HG03045 (cell line): ENCODE measurements around the gene RPL22.

Source experiments
- ATAC-seq: cut with Tn5 transposase; IDR thresholded peaks from one replicate; pipeline ENCODE4 v1.9.1; 2021; ENCODE audit warnings: mild to moderate bottlenecking, moderate library complexity; ENCODE audit not compliant: unreplicated experiment

RPL22 gene

GRCh38 chr1:6175411-6175828, 24.0 kb downstream of the RPL22 start:
- ATAC-seq, result no peak

- no peak for ATAC-seq
These were observed 24.6 kb downstream of the RPL22 start for GRCh38 chr1:6174621-6175410.

GRCh38 chr1:6172549-6172948, 26.8 kb downstream of the RPL22 start:
- ATAC-seq, result no peak

GRCh38 chr1:6171548-6172124, 27.8 kb downstream of the RPL22 start:
- no peak for ATAC-seq

- no peak for ATAC-seq
These were observed 28.6 kb downstream of the RPL22 start for GRCh38 chr1:6170742-6171201.

- no peak for ATAC-seq
These were observed 29.2 kb downstream of the RPL22 start for GRCh38 chr1:6170116-6170741.

- ATAC-seq, result no peak
These were observed 30.3 kb downstream of the RPL22 start for GRCh38 chr1:6168947-6169586.

- no peak for ATAC-seq
These were observed 31.7 kb downstream of the RPL22 start for GRCh38 chr1:6167391-6168303.

- ATAC-seq, result no peak
These were observed 32.6 kb downstream of the RPL22 start for GRCh38 chr1:6166655-6167390.

GRCh38 chr1:6166221-6166620, 33.2 kb downstream of the RPL22 start:
- ATAC-seq, result no peak

- no peak for ATAC-seq
These were observed 33.9 kb downstream of the RPL22 start for GRCh38 chr1:6165441-6165985.

- ATAC-seq, result no peak
These were observed 34.4 kb downstream of the RPL22 start for GRCh38 chr1:6165027-6165426.

- no peak for ATAC-seq
These were observed 35.3 kb downstream of the RPL22 start for GRCh38 chr1:6163973-6164617.

GRCh38 chr1:6163191-6163972, 36.0 kb downstream of the RPL22 start:
- ATAC-seq, result no peak

GRCh38 chr1:6162773-6163172, 36.6 kb downstream of the RPL22 start:
- no peak for ATAC-seq

GRCh38 chr1:6162341-6162740, 37.1 kb downstream of the RPL22 start:
- ATAC-seq, result no peak

GRCh38 chr1:6158181-6158580, 41.2 kb downstream of the RPL22 start:
- ATAC-seq, result no peak

GRCh38 chr1:6157528-6158174, 41.7 kb downstream of the RPL22 start:
- ATAC-seq, result no peak
